Stimulated activated CD4-positive, alpha-beta T cell treated with anti-CD3 and anti-CD28 coated beads, Interleukin-4, amount 100 ng/mL, for 48 hours (primary cell): ENCODE data around the gene NRXN2.

Source experiments
- DNase-seq, 2 donors: peaks; one replicate each; pipeline ENCODE4 v3.0.0-alpha.2; 2020; ENCODE audit warnings: low read depth in 2 of 2

Gene NRXN2

GRCh38 chr11:64649291-64649697 lies 73.7 kb downstream of the NRXN2 start:
- no peak for DNase-seq

GRCh38 chr11:64648551-64648950 lies 74.4 kb downstream of the NRXN2 start:
- DNase-seq, result no peak

- DNase-seq, result no peak
These were observed 75.8 kb downstream of the NRXN2 start for GRCh38 chr11:64647019-64647779.

- no peak for DNase-seq
These were observed 78.2 kb downstream of the NRXN2 start for GRCh38 chr11:64644647-64645275.

GRCh38 chr11:64643920-64644646 lies 78.9 kb downstream of the NRXN2 start:
- DNase-seq, result no peak

GRCh38 chr11:64643256-64643881 lies 79.6 kb downstream of the NRXN2 start:
- no peak for DNase-seq

- no peak for DNase-seq
These were observed 80.1 kb downstream of the NRXN2 start for GRCh38 chr11:64642871-64643255.

GRCh38 chr11:64642418-64642735 lies 80.6 kb downstream of the NRXN2 start:
- DNase-seq, result no peak

- DNase-seq, result no peak
These were observed 81.2 kb downstream of the NRXN2 start for GRCh38 chr11:64641596-64642417.

- DNase-seq, result no peak
These were observed 83.1 kb downstream of the NRXN2 start for GRCh38 chr11:64639885-64640284.

GRCh38 chr11:64638829-64639228 lies 84.2 kb downstream of the NRXN2 start:
- no peak for DNase-seq

- DNase-seq, result no peak
These were observed 84.9 kb downstream of the NRXN2 start for GRCh38 chr11:64638018-64638665.

- DNase-seq, result no peak
These were observed 85.5 kb downstream of the NRXN2 start for GRCh38 chr11:64637334-64638017.

- no peak for DNase-seq
These were observed 89.3 kb downstream of the NRXN2 start for GRCh38 chr11:64633555-64634159.

GRCh38 chr11:64632654-64633053 lies 90.3 kb downstream of the NRXN2 start:
- no peak for DNase-seq

GRCh38 chr11:64632237-64632636 lies 90.8 kb downstream of the NRXN2 start:
- DNase-seq, result no peak

GRCh38 chr11:64631675-64632074 lies 91.3 kb downstream of the NRXN2 start:
- DNase-seq, result no peak

- no peak for DNase-seq
These were observed 93.0 kb downstream of the NRXN2 start for GRCh38 chr11:64629796-64630562.

GRCh38 chr11:64629103-64629502 lies 93.9 kb downstream of the NRXN2 start:
- DNase-seq, result no peak
